ENCODE measurements around the gene CD52. TPM values are rescaled to one million over a fixed set of nuclear protein-coding genes. Genes with fewer than 3 reads are reported as not detected.

CD52 gene
- total RNA-seq, 6 experiments from 2014 or later, result 2.8 to 17.6 (median 8.5) TPM

DNA sequence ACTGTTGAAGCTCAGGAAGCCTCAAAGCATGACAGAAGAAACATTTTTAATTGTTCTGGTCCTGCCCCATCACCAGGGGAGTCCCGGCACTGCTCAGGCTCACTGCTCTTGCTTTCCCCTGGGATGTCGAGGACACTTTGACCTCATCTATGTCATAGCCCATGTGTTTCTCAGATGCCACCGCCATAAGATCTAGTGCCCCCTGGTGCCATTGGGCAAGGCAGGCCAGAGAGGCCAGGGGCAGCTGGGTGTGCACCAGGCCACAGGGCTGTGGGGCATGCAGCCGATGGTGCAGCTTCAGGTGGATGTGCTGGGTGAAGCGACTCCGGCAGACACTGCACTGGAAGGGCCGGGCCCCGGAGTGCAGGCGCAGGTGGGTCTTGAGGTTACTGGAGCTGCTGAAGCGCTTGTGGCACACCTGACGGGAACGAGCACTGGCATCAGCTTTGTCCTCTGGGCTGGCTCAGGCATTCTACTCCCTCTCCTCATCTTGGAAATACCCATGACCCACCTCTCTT, 43.9 kb downstream of the CD52 start:
- WGBS (ENCODE audit: insufficient coverage, low coverage, low lambda C conversion rate, missing lambda C conversion rate), result 84% methylated on average over 2 of the region's 12 CpGs
- Histone ChIP-seq H3K9me3 (no peaks in the 10 kb centered on the region), H3K27me3 (no peaks in the 10 kb centered on the region), H3K36me3 (no peaks in the 10 kb centered on the region), H3K27ac (no peak overlapping the region), H3K4me1 (peaks cover 0 to 10% (median 5%) of the 10 kb centered on the region in 4 donors), H3K4me3 (no peak overlapping the region)
- intact Hi-C loops (cut with DNase I), result loop anchor here (10.0 kb wide), 2 partner anchors 67 to 77 kb away; partner anchors contain the start of gene SH3BGRL3 (in 1 of the 2)
- DNase-seq (no peak), ATAC-seq (no peak)
- TF ChIP-seq CTCF (IDR thresholded peaks at IDR 0.05) (no peak), POLR2A (IDR thresholded peaks at IDR 0.05) (no peak)

DNA sequence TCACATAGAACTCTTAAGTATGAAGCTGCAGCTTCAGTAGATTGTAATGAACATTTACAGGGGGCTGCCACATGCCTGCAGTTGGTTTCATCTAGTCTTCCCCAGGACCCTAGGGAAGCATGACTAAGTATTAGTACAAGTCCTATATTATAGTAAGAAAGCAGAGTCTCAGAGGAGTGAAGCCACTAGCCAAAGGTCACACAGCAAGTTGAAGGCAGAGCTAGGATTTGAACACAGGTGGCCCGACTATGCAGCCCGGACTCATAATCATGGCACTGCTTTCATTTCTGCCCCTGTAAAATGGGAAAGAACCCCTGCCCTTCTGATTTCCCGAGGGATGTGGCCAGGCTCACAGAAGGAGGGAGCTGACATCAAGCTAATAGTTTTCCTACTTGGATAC, 44.6 kb downstream of the CD52 start:
- intact Hi-C loops (cut with DNase I), result loop anchor here (10.0 kb wide), 2 partner anchors 68 to 78 kb away; partner anchors contain the start of gene SH3BGRL3 (in 1 of the 2)
- Histone ChIP-seq H3K27ac (no peak overlapping the region), H3K36me3 (no peaks in the 10 kb centered on the region), H3K27me3 (no peaks in the 10 kb centered on the region), H3K4me1 (peaks cover 0 to 10% (median 5%) of the 10 kb centered on the region in 4 donors), H3K9me3 (no peaks in the 10 kb centered on the region), H3K4me3 (no peak overlapping the region)
- DNase-seq, result no peak
- WGBS (ENCODE audit: insufficient coverage, low coverage, low lambda C conversion rate, missing lambda C conversion rate), result no CpG with 5 or more reads among the region's 3 CpGs
- TF ChIP-seq CTCF (IDR thresholded peaks at IDR 0.05) (no peak), POLR2A (IDR thresholded peaks at IDR 0.05) (no peak)
- no peak for ATAC-seq

GRCh38 chr1:26363549-26364448, 46.0 kb downstream of the CD52 start:
- Histone ChIP-seq H3K27ac (no peak overlapping the region), H3K4me1 (peaks cover 0 to 7% (median 3%) of the 10 kb centered on the region in 4 donors), H3K36me3 (no peaks in the 10 kb centered on the region), H3K4me3 (no peak overlapping the region), H3K9me3 (no peaks in the 10 kb centered on the region), H3K27me3 (no peaks in the 10 kb centered on the region)
- ATAC-seq (peak; percentile 67 to 81 (median 78)), DNase-seq (peak; percentile 82 to 87 (median 83))
- intact Hi-C loops (cut with DNase I), result loop anchor here (10.0 kb wide), 2 partner anchors 69 to 79 kb away; partner anchors contain the start of gene SH3BGRL3 (in 1 of the 2)
- TF ChIP-seq CTCF (IDR thresholded peaks at IDR 0.05) (peak; percentile 83 to 95 (median 92)), POLR2A (IDR thresholded peaks at IDR 0.05) (no peak)
- 51% methylated on average over 13 of the region's 26 CpGs for WGBS (ENCODE audit: insufficient coverage, low coverage, low lambda C conversion rate, missing lambda C conversion rate)

DNA sequence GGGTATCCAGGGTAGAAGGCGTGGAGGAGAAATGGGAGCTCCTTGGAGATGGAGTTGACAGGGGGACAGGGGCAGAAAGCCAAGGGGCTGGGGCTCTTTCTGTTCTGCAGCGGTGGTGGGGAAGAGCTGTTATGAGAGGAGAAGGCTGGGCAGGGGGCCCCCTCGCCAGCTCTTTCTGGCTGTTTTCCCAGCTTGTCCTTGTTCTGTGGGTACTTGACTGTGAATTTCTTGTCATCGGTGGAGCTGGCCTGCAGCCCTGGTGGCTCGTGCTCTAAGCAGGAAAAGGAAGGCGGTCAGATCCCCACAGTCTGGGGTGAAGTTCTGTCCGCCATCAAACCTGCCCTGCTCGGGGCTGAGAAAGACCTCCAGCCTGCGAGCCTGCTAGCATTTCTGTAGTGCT, 47.2 kb downstream of the CD52 start:
- ATAC-seq, result no peak
- DNase-seq, result no peak
- no peak overlapping the region for H3K4me3 ChIP-seq
- TF ChIP-seq POLR2A (IDR thresholded peaks at IDR 0.05), result no peak
- no peak for TF ChIP-seq CTCF (IDR thresholded peaks at IDR 0.05)
- H3K36me3 ChIP-seq, result no peaks in the 10 kb centered on the region
- 52% methylated on average over 7 of the region's 9 CpGs for WGBS (ENCODE audit: insufficient coverage, low coverage, low lambda C conversion rate, missing lambda C conversion rate)
- H3K27ac ChIP-seq, result no peak overlapping the region
- H3K27me3 ChIP-seq, result no peaks in the 10 kb centered on the region
- H3K9me3 ChIP-seq, result no peaks in the 10 kb centered on the region
- H3K4me1 ChIP-seq, result no peaks in the 10 kb centered on the region
- intact Hi-C loops (cut with DNase I), result loop anchor here (10.0 kb wide), 2 partner anchors 70 to 80 kb away; partner anchors contain the start of gene SH3BGRL3 (in 1 of the 2)
